ENCODE results near the gene CACNA1B. TPM values are rescaled to one million over a fixed set of nuclear protein-coding genes. Genes with fewer than 3 reads are reported as not detected.

Gene CACNA1B
- total and polyA plus RNA-seq, 9 of the 15 experiments (the other 6 are each of a cell fraction or from before 2014, with no cell fraction given) = 0.01 to 0.04 TPM; not detected in 7

DNA sequence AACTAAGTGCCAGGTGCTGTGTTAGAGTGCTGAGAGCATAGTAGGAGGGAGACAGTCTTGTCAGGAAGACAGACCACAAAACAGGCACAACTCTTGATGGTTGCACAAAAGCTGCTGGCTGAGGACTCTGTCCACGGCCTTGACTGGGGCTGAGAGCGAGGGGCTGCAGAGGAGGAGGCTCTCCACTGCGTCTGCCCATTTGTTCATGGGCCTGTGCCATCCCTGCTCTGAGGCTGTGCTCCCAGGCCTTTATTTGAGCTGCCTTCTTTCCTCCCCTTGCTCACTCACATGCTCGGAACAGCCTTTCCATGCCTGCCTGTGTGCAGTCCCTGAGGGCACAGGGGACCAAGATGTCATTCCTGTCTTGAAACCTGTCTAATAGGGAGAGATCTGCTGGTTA, 147.8 kb downstream of the CACNA1B start:
- Histone ChIP-seq H4K20me1 (replicated peaks; ENCODE audit: control insufficient read depth, insufficient read depth, low read length) (no peaks in the 10 kb centered on the region), H3K9me1 (ENCODE audit: control insufficient read depth, insufficient read depth, low read length) (no peaks in the 10 kb centered on the region), H3K79me2 (ENCODE audit: control insufficient read depth, insufficient read depth, low read length) (no peaks in the 10 kb centered on the region), H3K9ac (ENCODE audit: insufficient read depth in 1 of 2, low read depth in 2 of 2, low read length in 2 of 2) (no peak overlapping the region), H3K4me3 (no peak overlapping the region), H3K36me3 (ENCODE audit: control insufficient read depth, insufficient read depth, low read length) (no peaks in the 10 kb centered on the region), H2AFZ (ENCODE audit: low read depth, low read length) (no peak overlapping the region), H3K27me3 (ENCODE audit: control insufficient read depth in 2 of 2, insufficient read depth in 2 of 2, low read length in 2 of 2) (peaks cover 7 to 35% of the 10 kb centered on the region in 2 experiments; a peak in 4 of 5 replicates), H3K9me3 (replicated peaks; ENCODE audit: control insufficient read depth, insufficient read depth, low read depth, low read length) (no peaks in the 10 kb centered on the region), H3K4me2 (ENCODE audit: insufficient read depth, low read length) (no peak overlapping the region), H3K4me1 (replicated peaks in 1 of 2; ENCODE audit: control insufficient read depth in 2 of 2, insufficient read depth in 2 of 2, low read length in 2 of 2) (peaks cover 0 to 21% of the 10 kb centered on the region in 2 experiments; a peak in 2 of 5 replicates), H3K27ac (ENCODE audit: extremely low read depth, low read depth, low read length) (no peak overlapping the region)
- 0% methylated on average over 4 of the region's 4 CpGs for WGBS (ENCODE audit: insufficient coverage, low coverage, missing lambda C conversion rate)
- no peak for TF ChIP-seq ZNF384 (IDR thresholded peaks at IDR 0.05; ENCODE audit: low read depth, low read length)
- BruUV-seq (replicated peaks) = no TSS peak
- ChIA-PET CTCF (ENCODE audit: low intra/inter-chr PET ratio) (no interaction called here), POLR2A (no interaction called here)
- in situ Hi-C loops (cut with MboI) = no loop called here
- DNase-seq (ENCODE audit: extremely low read depth in 1 of 4, low spot score in 3 of 4) = no peak
- intact Hi-C loops (cut with micrococcal nuclease) = no loop called here
- no peak for FAIRE-seq
- ATAC-seq = no peak

DNA sequence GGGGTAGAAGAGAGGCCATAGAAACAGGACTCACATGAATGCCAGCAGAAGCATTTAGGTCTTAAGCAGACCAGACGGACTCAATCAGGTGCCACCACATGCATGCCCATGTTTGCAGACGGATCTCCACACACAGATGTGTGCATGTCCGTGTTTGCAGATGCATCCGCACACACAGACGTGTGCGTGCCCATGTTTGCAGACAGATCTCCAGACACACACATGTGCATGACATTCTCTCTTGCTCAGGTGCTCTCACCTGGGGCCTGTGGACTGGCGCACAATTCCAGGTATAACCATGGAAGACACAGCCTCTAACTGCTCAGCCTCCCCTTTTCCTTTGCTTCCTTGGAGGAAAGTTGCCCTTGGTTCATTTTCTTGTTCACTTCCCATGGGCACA, 148.3 kb downstream of the CACNA1B start:
- ChIA-PET POLR2A (no interaction called here), CTCF (ENCODE audit: low intra/inter-chr PET ratio) (interaction anchor here (0.5 kb wide), 1 partner anchor 124 kb away, joined by 5 read pairs; no protein-coding TSS in a partner anchor)
- Histone ChIP-seq H3K9ac (ENCODE audit: insufficient read depth in 1 of 2, low read depth in 2 of 2, low read length in 2 of 2) (no peak overlapping the region), H3K9me3 (replicated peaks; ENCODE audit: control insufficient read depth, insufficient read depth, low read depth, low read length) (no peaks in the 10 kb centered on the region), H3K36me3 (ENCODE audit: control insufficient read depth, insufficient read depth, low read length) (no peaks in the 10 kb centered on the region), H2AFZ (ENCODE audit: low read depth, low read length) (no peak overlapping the region), H4K20me1 (replicated peaks; ENCODE audit: control insufficient read depth, insufficient read depth, low read length) (no peaks in the 10 kb centered on the region), H3K4me1 (replicated peaks in 1 of 2; ENCODE audit: control insufficient read depth in 2 of 2, insufficient read depth in 2 of 2, low read length in 2 of 2) (peaks cover 0 to 21% of the 10 kb centered on the region in 2 experiments; a peak in 2 of 5 replicates), H3K9me1 (ENCODE audit: control insufficient read depth, insufficient read depth, low read length) (no peaks in the 10 kb centered on the region), H3K4me3 (no peak overlapping the region), H3K4me2 (ENCODE audit: insufficient read depth, low read length) (no peak overlapping the region), H3K27ac (ENCODE audit: extremely low read depth, low read depth, low read length) (no peak overlapping the region), H3K27me3 (ENCODE audit: control insufficient read depth in 2 of 2, insufficient read depth in 2 of 2, low read length in 2 of 2) (peaks cover 7 to 35% of the 10 kb centered on the region in 2 experiments; a peak in 4 of 5 replicates), H3K79me2 (ENCODE audit: control insufficient read depth, insufficient read depth, low read length) (no peaks in the 10 kb centered on the region)
- DNase-seq (ENCODE audit: extremely low read depth in 1 of 4, low spot score in 3 of 4) (no peak), FAIRE-seq (no peak), ATAC-seq (no peak)
- BruUV-seq (replicated peaks) = no TSS peak
- TF ChIP-seq, protein P1, sequence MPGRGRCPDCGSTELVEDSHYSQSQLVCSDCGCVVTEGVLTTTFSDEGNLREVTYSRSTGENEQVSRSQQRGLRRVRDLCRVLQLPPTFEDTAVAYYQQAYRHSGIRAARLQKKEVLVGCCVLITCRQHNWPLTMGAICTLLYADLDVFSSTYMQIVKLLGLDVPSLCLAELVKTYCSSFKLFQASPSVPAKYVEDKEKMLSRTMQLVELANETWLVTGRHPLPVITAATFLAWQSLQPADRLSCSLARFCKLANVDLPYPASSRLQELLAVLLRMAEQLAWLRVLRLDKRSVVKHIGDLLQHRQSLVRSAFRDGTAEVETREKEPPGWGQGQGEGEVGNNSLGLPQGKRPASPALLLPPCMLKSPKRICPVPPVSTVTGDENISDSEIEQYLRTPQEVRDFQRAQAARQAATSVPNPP (IDR thresholded peaks at IDR 0.05; ENCODE audit: borderline replicate concordance, insufficient read depth, insufficient read length) = no peak
- TF ChIP-seq RBBP5 (IDR thresholded peaks at IDR 0.05; ENCODE audit: borderline replicate concordance, insufficient read depth, low read length, poor library complexity, severe bottlenecking) (no peak), CSDE1 (IDR thresholded peaks at IDR 0.05) (no peak)
- TF ChIP-seq, protein P2, sequence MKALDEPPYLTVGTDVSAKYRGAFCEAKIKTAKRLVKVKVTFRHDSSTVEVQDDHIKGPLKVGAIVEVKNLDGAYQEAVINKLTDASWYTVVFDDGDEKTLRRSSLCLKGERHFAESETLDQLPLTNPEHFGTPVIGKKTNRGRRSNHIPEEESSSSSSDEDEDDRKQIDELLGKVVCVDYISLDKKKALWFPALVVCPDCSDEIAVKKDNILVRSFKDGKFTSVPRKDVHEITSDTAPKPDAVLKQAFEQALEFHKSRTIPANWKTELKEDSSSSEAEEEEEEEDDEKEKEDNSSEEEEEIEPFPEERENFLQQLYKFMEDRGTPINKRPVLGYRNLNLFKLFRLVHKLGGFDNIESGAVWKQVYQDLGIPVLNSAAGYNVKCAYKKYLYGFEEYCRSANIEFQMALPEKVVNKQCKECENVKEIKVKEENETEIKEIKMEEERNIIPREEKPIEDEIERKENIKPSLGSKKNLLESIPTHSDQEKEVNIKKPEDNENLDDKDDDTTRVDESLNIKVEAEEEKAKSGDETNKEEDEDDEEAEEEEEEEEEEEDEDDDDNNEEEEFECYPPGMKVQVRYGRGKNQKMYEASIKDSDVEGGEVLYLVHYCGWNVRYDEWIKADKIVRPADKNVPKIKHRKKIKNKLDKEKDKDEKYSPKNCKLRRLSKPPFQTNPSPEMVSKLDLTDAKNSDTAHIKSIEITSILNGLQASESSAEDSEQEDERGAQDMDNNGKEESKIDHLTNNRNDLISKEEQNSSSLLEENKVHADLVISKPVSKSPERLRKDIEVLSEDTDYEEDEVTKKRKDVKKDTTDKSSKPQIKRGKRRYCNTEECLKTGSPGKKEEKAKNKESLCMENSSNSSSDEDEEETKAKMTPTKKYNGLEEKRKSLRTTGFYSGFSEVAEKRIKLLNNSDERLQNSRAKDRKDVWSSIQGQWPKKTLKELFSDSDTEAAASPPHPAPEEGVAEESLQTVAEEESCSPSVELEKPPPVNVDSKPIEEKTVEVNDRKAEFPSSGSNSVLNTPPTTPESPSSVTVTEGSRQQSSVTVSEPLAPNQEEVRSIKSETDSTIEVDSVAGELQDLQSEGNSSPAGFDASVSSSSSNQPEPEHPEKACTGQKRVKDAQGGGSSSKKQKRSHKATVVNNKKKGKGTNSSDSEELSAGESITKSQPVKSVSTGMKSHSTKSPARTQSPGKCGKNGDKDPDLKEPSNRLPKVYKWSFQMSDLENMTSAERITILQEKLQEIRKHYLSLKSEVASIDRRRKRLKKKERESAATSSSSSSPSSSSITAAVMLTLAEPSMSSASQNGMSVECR (CRISPR knock-in tag; IDR thresholded peaks at IDR 0.05) = no peak
- WGBS (ENCODE audit: insufficient coverage, low coverage, missing lambda C conversion rate) = 1% methylated on average over 7 of the region's 7 CpGs
- intact Hi-C loops (cut with micrococcal nuclease) = no loop called here
- in situ Hi-C loops (cut with MboI) = no loop called here
